ACHN (cell line): ENCODE data around the gene ACSS1.

Experiments used
- DNase-seq: peaks from one replicate; pipeline ENCODE4 v3.0.0-alpha.2; 2015
- in situ Hi-C: cut with HindIII; loops from 2 replicates; pipeline ENCODE4 v1.10.0; 2017; ENCODE audit warnings: low sequenced_read_pairs, low pct_ligation_motif_present, low pct_unique_long_range_greater_than_20kb

ACSS1 gene

GRCh38 chr20:24971376-24972101 lies 86.4 kb downstream of the ACSS1 start:
- in situ Hi-C loops, result no loop called here
- DNase-seq, result no peak

- in situ Hi-C loops, result no loop called here
- DNase-seq, result no peak
Observed at GRCh38 chr20:24970754-24971153, 87.2 kb downstream of the ACSS1 start.

- in situ Hi-C loops, result no loop called here
- no peak for DNase-seq
Observed at GRCh38 chr20:24970030-24970553, 87.8 kb downstream of the ACSS1 start.

- DNase-seq, result no peak
- in situ Hi-C loops, result no loop called here
Observed at GRCh38 chr20:24969186-24970029, 88.5 kb downstream of the ACSS1 start.

- DNase-seq, result no peak
- in situ Hi-C loops, result no loop called here
Observed at GRCh38 chr20:24968278-24968800, 89.6 kb downstream of the ACSS1 start.

- in situ Hi-C loops, result no loop called here
- no peak for DNase-seq
Observed at GRCh38 chr20:24966317-24967012, 91.5 kb downstream of the ACSS1 start.

GRCh38 chr20:24965065-24965919 lies 92.6 kb downstream of the ACSS1 start:
- no peak for DNase-seq

GRCh38 chr20:24964506-24964840 lies 93.5 kb downstream of the ACSS1 start:
- no peak for DNase-seq
- in situ Hi-C loops, result no loop called here

More at GRCh38 chr20:24965065-24965919, 92.6 kb downstream of the ACSS1 start:
- in situ Hi-C loops, result no loop called here

- in situ Hi-C loops, result no loop called here
- DNase-seq, result no peak
Observed at GRCh38 chr20:24963672-24964505, 94.0 kb downstream of the ACSS1 start.

- in situ Hi-C loops, result no loop called here
- no peak for DNase-seq
Observed at GRCh38 chr20:24962510-24962909, 95.4 kb downstream of the ACSS1 start.

GRCh38 chr20:24962182-24962492 lies 95.8 kb downstream of the ACSS1 start:
- in situ Hi-C loops, result no loop called here

GRCh38 chr20:24961384-24962181 lies 96.4 kb downstream of the ACSS1 start:
- in situ Hi-C loops, result no loop called here
- DNase-seq, result no peak

More at GRCh38 chr20:24962182-24962492, 95.8 kb downstream of the ACSS1 start:
- DNase-seq, result no peak

GRCh38 chr20:24960861-24961260 lies 97.1 kb downstream of the ACSS1 start:
- in situ Hi-C loops, result no loop called here
- DNase-seq, result no peak

GRCh38 chr20:24960302-24960801 lies 97.6 kb downstream of the ACSS1 start:
- in situ Hi-C loops, result no loop called here
- DNase-seq, result no peak

GRCh38 chr20:24959591-24960301 lies 98.2 kb downstream of the ACSS1 start:
- in situ Hi-C loops, result no loop called here

More at GRCh38 chr20:24959591-24960301, 98.2 kb downstream of the ACSS1 start:
- no peak for DNase-seq
